ENCODE results near the gene MYL4. TPM values are rescaled to one million over a fixed set of nuclear protein-coding genes. Genes with fewer than 3 reads are reported as not detected.
"Not testable (repeated sequence)": the region's sequence is repeated elsewhere in the genome, so short reads cannot be mapped to it uniquely, and the experiment has no call there.

Gene MYL4
- total RNA-seq (not detected), polyA plus RNA-seq (not detected)

DNA sequence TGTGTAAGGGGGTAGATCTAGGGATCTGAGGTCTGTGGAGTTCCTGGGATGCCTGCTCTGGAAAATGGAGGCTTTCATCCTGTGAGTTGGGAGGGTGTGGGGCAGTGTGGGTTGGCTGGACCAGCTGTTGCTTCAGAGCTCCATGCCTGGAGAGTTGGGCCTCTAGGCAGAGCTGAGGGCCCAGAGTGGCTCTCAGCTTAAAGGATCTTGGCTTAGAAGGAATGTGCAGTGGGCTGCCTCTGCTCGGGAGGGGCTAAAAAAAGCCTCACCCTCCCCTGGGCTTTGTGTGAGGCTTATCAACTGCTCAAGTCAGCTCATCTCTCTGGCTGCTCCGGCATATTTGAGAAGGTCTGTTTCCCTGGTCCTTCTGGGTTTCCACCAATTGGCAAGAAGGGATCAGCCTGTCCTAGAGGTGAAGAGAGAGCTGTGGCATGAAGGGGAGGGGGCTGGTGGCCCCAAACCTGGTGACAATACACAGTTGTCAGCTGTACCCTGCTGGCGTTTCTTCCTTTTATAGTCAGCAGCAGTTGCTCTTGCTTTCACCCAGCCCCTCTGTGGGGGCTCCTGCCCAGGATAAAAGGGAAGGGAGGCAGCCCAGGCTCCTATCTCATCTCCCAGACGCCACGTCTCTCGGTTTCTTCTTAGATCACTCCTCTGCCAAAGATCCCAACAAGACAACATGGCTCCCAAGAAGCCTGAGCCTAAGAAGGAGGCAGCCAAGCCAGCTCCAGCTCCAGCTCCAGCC lies at the start of gene MYL4:
TSS of gene MYL4 (plus strand) at position 605 of the 745 bp plus-strand sequence. CDS start at position 680, 75 bp downstream.
- H3K4me3 ChIP-seq (ENCODE audit: low read depth, low read length): no peak within 1 kb of the TSS
- peak within 1 kb of the TSS in 2 of 3 donors; percentile 4 to 53 for H3K27ac Mint-ChIP-seq
- peaks cover under 1 to 42% (median 25%) of the 10 kb centered on the region in 4 donors for H3K4me1 Mint-ChIP-seq
- peaks cover 0 to 1% (median 0%) of the 10 kb centered on the region in 7 donors for H3K9me3 Mint-ChIP-seq
- H3K27me3 ChIP-seq (ENCODE audit: control insufficient read depth, insufficient read depth, low read length): peaks cover 4% of the 10 kb centered on the region
- H3K4me1 ChIP-seq (ENCODE audit: control insufficient read depth, insufficient read depth, low read length, poor library complexity, severe bottlenecking): peaks cover 32% of the 10 kb centered on the region
- H3K4me3 Mint-ChIP-seq: no peak within 1 kb of the TSS
- no peaks in the 10 kb centered on the region for H3K36me3 Mint-ChIP-seq
- no peak for DNase-seq
- no peak within 1 kb of the TSS for H3K27ac ChIP-seq (ENCODE audit: insufficient read depth, low read length, poor library complexity, severe bottlenecking)
- ATAC-seq (ENCODE audit: low read depth in 2 of 2): no peak
- H3K9me3 ChIP-seq (ENCODE audit: control insufficient read depth in 2 of 2, low read length in 2 of 2): no peaks in the 10 kb centered on the region
- no peaks in the 10 kb centered on the region for H3K36me3 ChIP-seq (ENCODE audit: control insufficient read depth, insufficient read depth, low read length)
- H3K27me3 Mint-ChIP-seq: peaks cover 10% of the 10 kb centered on the region

DNA sequence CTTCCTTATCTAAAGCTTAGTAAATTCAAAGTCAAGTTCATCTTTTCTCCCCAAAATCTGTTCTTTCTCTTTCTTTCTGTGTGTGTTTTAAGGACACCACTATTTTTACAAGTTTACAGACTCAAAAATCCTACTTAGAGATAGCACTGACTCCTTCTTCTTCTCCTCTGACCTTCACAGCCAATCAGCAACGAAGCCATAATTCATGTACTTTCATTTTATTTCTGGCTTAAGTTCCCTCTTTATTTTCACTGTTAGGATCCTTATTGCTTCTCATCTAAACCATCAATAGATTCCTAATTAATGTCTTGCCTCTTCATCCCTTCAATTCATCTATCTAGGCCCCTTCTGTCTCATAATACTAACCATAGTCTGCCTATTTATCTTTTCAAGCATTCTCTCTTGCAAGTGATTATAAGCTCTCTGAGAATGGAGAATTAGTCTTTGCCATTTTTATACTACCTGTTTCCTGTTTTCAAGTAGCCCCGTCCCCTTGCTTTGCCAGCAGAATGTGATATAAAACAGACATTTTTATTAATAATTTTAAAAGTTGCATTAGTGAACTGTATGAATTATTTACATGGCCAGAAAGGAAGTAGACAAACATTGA lies 47.0 kb upstream of the MYL4 start:
- peak overlapping the region; percentile 58 for H3K27ac ChIP-seq (ENCODE audit: insufficient read depth, low read length, poor library complexity, severe bottlenecking)
- peak in 1 of 3 donors; percentile 5 for DNase-seq
- H3K36me3 ChIP-seq (ENCODE audit: control insufficient read depth, insufficient read depth, low read length): peaks cover 35% of the 10 kb centered on the region
- no peaks in the 10 kb centered on the region for H3K9me3 ChIP-seq (ENCODE audit: control insufficient read depth in 2 of 2, low read length in 2 of 2)
- Mint-ChIP-seq H3K36me3 (peaks cover 22% of the 10 kb centered on the region), H3K4me3 (peak overlapping the region in 3 of 4 donors; percentile 5 to 84 (median 32)), H3K27ac (peak overlapping the region; percentile 44 to 73 (median 54)), H3K9me3 (no peaks in the 10 kb centered on the region), H3K4me1 (peaks cover 14 to 32% (median 26%) of the 10 kb centered on the region in 4 donors), H3K27me3 (no peaks in the 10 kb centered on the region)
- peak overlapping the region; percentile 78 for H3K4me3 ChIP-seq (ENCODE audit: low read depth, low read length)
- no peak for ATAC-seq (ENCODE audit: low read depth in 2 of 2)
- peaks cover 11% of the 10 kb centered on the region for H3K4me1 ChIP-seq (ENCODE audit: control insufficient read depth, insufficient read depth, low read length, poor library complexity, severe bottlenecking)
- no peaks in the 10 kb centered on the region for H3K27me3 ChIP-seq (ENCODE audit: control insufficient read depth, insufficient read depth, low read length)

DNA sequence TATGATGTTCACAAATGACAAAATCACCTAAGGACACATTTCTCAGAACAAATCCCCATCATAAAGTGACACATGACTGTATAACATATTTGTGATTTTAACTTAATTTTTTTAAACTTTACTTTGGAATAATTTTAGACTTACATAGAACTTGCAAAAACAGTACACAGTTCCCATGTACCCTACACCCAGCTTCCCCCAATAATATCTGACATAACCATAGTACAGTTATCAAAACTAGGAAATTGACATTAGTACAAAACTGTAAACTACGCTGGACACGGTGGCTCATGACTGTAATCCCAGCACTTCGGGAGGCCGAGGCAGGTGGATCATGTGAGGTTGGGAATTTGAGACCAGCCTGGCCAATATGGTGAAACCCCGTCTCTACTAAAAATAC lies 44.9 kb upstream of the MYL4 start:
- Mint-ChIP-seq H3K27ac (peak overlapping the region in 2 of 3 donors; percentile 13 to 56), H3K36me3 (peaks cover 26% of the 10 kb centered on the region), H3K27me3 (no peaks in the 10 kb centered on the region), H3K9me3 (no peaks in the 10 kb centered on the region), H3K4me3 (no peak overlapping the region), H3K4me1 (peaks cover 16 to 44% (median 34%) of the 10 kb centered on the region in 4 donors)
- peaks cover 11% of the 10 kb centered on the region for H3K4me1 ChIP-seq (ENCODE audit: control insufficient read depth, insufficient read depth, low read length, poor library complexity, severe bottlenecking)
- ATAC-seq (ENCODE audit: low read depth in 2 of 2) (no peak), DNase-seq (no peak)
- no peak overlapping the region for H3K27ac ChIP-seq (ENCODE audit: insufficient read depth, low read length, poor library complexity, severe bottlenecking)
- H3K9me3 ChIP-seq (ENCODE audit: control insufficient read depth in 2 of 2, low read length in 2 of 2): no peaks in the 10 kb centered on the region
- no peaks in the 10 kb centered on the region for H3K27me3 ChIP-seq (ENCODE audit: control insufficient read depth, insufficient read depth, low read length)
- H3K36me3 ChIP-seq (ENCODE audit: control insufficient read depth, insufficient read depth, low read length): peaks cover 50% of the 10 kb centered on the region
- no peak overlapping the region for H3K4me3 ChIP-seq (ENCODE audit: low read depth, low read length)

DNA sequence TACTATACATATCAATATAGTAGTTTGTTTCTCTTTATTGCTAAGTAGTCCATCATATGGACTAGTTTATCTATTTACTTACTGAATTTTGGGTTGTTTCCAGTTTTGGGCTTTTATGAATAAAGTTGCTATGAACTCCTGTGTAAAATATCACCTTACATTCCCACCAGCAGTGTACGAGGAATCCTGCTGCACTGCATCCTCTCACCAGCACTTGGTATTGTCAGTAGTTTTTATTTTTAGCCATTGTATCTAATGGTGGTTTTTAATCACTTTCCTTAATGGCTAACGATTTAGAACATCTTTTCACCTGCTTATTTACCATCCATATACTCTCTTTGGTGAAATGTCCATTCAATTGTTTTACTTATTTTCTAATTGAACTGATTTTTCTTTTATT lies 44.0 kb upstream of the MYL4 start:
- ATAC-seq (ENCODE audit: low read depth in 2 of 2): no peak
- DNase-seq: no peak
- H3K4me3 Mint-ChIP-seq: no peak overlapping the region
- H3K9me3 Mint-ChIP-seq: no peaks in the 10 kb centered on the region
- Histone ChIP-seq H3K4me1 (ENCODE audit: control insufficient read depth, insufficient read depth, low read length, poor library complexity, severe bottlenecking) (peaks cover 11% of the 10 kb centered on the region), H3K36me3 (ENCODE audit: control insufficient read depth, insufficient read depth, low read length) (peaks cover 46% of the 10 kb centered on the region), H3K9me3 (ENCODE audit: control insufficient read depth in 2 of 2, low read length in 2 of 2) (no peaks in the 10 kb centered on the region), H3K27ac (ENCODE audit: insufficient read depth, low read length, poor library complexity, severe bottlenecking) (no peak overlapping the region), H3K27me3 (ENCODE audit: control insufficient read depth, insufficient read depth, low read length) (no peaks in the 10 kb centered on the region), H3K4me3 (ENCODE audit: low read depth, low read length) (no peak overlapping the region)
- no peaks in the 10 kb centered on the region for H3K27me3 Mint-ChIP-seq
- H3K27ac Mint-ChIP-seq: peak overlapping the region in 2 of 3 donors; percentile 5 to 54
- peaks cover 22% of the 10 kb centered on the region for H3K36me3 Mint-ChIP-seq
- H3K4me1 Mint-ChIP-seq: peaks cover 18 to 51% (median 38%) of the 10 kb centered on the region in 4 donors

DNA sequence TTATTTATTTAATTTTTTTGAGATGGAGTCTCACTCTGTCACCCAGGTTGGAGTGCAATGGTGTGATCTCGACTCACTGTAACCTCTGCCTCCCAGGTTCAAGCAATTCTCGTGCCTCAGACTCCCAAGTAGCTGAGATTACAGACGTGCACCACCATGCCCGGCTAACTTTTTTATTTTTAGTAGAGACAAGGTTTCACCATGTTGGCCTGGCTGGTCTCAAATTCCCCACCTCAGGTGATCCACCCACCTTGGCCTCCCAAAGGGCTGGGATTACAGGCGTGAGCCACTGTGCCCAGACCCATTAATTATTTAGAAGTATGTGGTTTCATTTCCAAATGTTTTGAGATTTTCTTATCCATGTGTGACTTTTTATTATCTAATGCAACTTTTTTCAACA lies 42.3 kb upstream of the MYL4 start:
- not testable (repeated sequence) for H3K4me3 Mint-ChIP-seq; H3K27ac Mint-ChIP-seq; ATAC-seq (ENCODE audit: low read depth in 2 of 2); H3K9me3 ChIP-seq (ENCODE audit: control insufficient read depth in 2 of 2, low read length in 2 of 2); H3K27me3 ChIP-seq (ENCODE audit: control insufficient read depth, insufficient read depth, low read length); H3K27me3 Mint-ChIP-seq; H3K27ac ChIP-seq (ENCODE audit: insufficient read depth, low read length, poor library complexity, severe bottlenecking); DNase-seq; H3K9me3 Mint-ChIP-seq; H3K4me3 ChIP-seq (ENCODE audit: low read depth, low read length)
- peaks cover 23 to 60% (median 44%) of the 10 kb centered on the region in 4 donors for H3K4me1 Mint-ChIP-seq
- H3K36me3 Mint-ChIP-seq: peaks cover 22% of the 10 kb centered on the region
- Histone ChIP-seq H3K36me3 (ENCODE audit: control insufficient read depth, insufficient read depth, low read length) (peaks cover 50% of the 10 kb centered on the region), H3K4me1 (ENCODE audit: control insufficient read depth, insufficient read depth, low read length, poor library complexity, severe bottlenecking) (peaks cover 11% of the 10 kb centered on the region)

DNA sequence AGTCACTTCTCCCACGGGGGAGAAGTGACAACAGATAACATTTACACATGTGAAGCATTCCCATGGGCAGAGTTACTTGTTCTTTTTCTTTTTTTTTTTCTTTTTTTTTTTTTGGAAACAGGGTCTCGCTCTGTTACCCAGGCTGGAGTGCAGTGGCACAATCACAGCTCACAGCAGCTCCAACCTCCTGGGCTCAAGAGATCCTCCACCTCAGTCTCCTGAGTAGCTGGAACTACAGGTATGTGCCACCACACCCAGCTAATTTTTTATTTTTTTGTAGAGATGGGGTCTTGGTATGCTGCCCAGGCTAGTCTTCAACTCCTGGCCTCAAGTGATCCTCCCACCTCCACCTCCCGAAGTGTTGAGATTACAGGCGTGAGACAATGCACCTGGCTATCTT lies 40.3 kb upstream of the MYL4 start:
- Mint-ChIP-seq H3K36me3 (peaks cover 22% of the 10 kb centered on the region), H3K27ac (peak overlapping the region in 1 of 3 donors; percentile 42), H3K4me1 (peaks cover 14 to 52% (median 38%) of the 10 kb centered on the region in 4 donors)
- H3K9me3 Mint-ChIP-seq; H3K9me3 ChIP-seq (ENCODE audit: control insufficient read depth in 2 of 2, low read length in 2 of 2); DNase-seq; H3K4me3 ChIP-seq (ENCODE audit: low read depth, low read length); H3K27me3 Mint-ChIP-seq; H3K27me3 ChIP-seq (ENCODE audit: control insufficient read depth, insufficient read depth, low read length); H3K4me3 Mint-ChIP-seq; ATAC-seq (ENCODE audit: low read depth in 2 of 2); H3K27ac ChIP-seq (ENCODE audit: insufficient read depth, low read length, poor library complexity, severe bottlenecking); H3K4me1 ChIP-seq (ENCODE audit: control insufficient read depth, insufficient read depth, low read length, poor library complexity, severe bottlenecking): not testable (repeated sequence)
- peaks cover 52% of the 10 kb centered on the region for H3K36me3 ChIP-seq (ENCODE audit: control insufficient read depth, insufficient read depth, low read length)

- Mint-ChIP-seq H3K4me3 (no peak overlapping the region), H3K4me1 (peaks cover 19 to 58% (median 40%) of the 10 kb centered on the region in 4 donors), H3K27me3 (no peaks in the 10 kb centered on the region), H3K36me3 (peaks cover 24% of the 10 kb centered on the region), H3K27ac (peak overlapping the region in 1 of 3 donors; percentile 67), H3K9me3 (no peaks in the 10 kb centered on the region)
- Histone ChIP-seq H3K36me3 (ENCODE audit: control insufficient read depth, insufficient read depth, low read length) (peaks cover 50% of the 10 kb centered on the region), H3K27ac (ENCODE audit: insufficient read depth, low read length, poor library complexity, severe bottlenecking) (no peak overlapping the region), H3K9me3 (ENCODE audit: control insufficient read depth in 2 of 2, low read length in 2 of 2) (no peaks in the 10 kb centered on the region), H3K4me3 (ENCODE audit: low read depth, low read length) (no peak overlapping the region), H3K4me1 (ENCODE audit: control insufficient read depth, insufficient read depth, low read length, poor library complexity, severe bottlenecking) (peaks cover 13% of the 10 kb centered on the region), H3K27me3 (ENCODE audit: control insufficient read depth, insufficient read depth, low read length) (no peaks in the 10 kb centered on the region)
- ATAC-seq (ENCODE audit: low read depth in 2 of 2): no peak
- no peak for DNase-seq
Measured at GRCh38 chr17:47170710-47171109, 38.4 kb upstream of the MYL4 start.
